Muscle layer of duodenum (tissue), 2 donors: ENCODE data around the gene CLPX.
A peak's percentile ranks its signal among the peaks of the same experiment; 100 is the strongest.
"Not testable (repeated sequence)": the region's sequence is repeated elsewhere in the genome, so short reads cannot be mapped to it uniquely, and the experiment has no call there.

Experiments
- H3K27ac ChIP-seq: one replicate; pipeline ENCODE4 v1.7.0; 2013; ENCODE audit warnings: mild to moderate bottlenecking, low read length
- H3K27me3 ChIP-seq: one replicate; pipeline ENCODE4 v1.7.0; 2013; ENCODE audit warnings: low read depth, mild to moderate bottlenecking, control low read depth, low read length
- H3K36me3 ChIP-seq, 2 donors: one replicate each; pipeline ENCODE4 v1.7.0; 2013; ENCODE audit warnings: low read length in 2 of 2, control low read depth in 1 of 2, mild to moderate bottlenecking in 1 of 2; ENCODE audit not compliant: insufficient read depth in 2 of 2, control insufficient read depth in 1 of 2
- H3K4me1 ChIP-seq, 2 donors: one replicate each; pipeline ENCODE4 v1.7.0; 2013; ENCODE audit warnings: low read length in 2 of 2, mild to moderate bottlenecking in 2 of 2, control low read depth in 1 of 2, moderate library complexity in 1 of 2; ENCODE audit not compliant: insufficient read depth in 2 of 2, control insufficient read depth in 1 of 2
- H3K4me3 ChIP-seq, 2 donors: one replicate each; pipeline ENCODE4 v1.7.0; 2013; ENCODE audit warnings: low read length in 2 of 2, low read depth in 1 of 2, mild to moderate bottlenecking in 1 of 2
- H3K9me3 ChIP-seq, 2 donors: one replicate each; pipeline ENCODE4 v1.7.0; 2013; ENCODE audit warnings: low read length in 2 of 2, control low read depth in 1 of 2, mild to moderate bottlenecking in 1 of 2; ENCODE audit not compliant: control insufficient read depth in 1 of 2
- donor health status: healthy.

Gene CLPX

DNA sequence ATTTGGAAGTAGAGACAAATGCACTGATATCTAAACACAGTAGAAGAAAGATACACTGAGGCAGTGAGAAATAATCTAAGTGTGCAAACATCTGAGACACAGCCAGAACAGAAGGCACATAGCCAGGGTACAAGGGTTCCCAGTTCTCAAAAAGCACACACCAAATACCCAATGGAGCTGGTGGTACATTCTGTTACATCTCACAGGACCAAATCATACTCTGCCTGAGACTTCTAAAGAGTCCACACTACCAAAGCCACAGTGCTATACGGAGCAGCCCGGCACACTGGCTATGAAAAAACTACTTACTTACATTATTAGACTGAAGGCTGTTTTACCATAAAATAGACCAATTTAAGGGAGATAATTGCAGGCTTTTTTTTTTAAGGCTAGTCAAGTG is 19.3 kb downstream of the CLPX start:
- H3K27me3 ChIP-seq: no peaks in the 10 kb centered on the region
- H3K9me3 ChIP-seq: no peaks in the 10 kb centered on the region
- no peaks in the 10 kb centered on the region for H3K4me1 ChIP-seq
- no peak overlapping the region for H3K4me3 ChIP-seq
- no peak overlapping the region for H3K27ac ChIP-seq
- H3K36me3 ChIP-seq: peaks cover 8 to 15% of the 10 kb centered on the region in 2 donors

DNA sequence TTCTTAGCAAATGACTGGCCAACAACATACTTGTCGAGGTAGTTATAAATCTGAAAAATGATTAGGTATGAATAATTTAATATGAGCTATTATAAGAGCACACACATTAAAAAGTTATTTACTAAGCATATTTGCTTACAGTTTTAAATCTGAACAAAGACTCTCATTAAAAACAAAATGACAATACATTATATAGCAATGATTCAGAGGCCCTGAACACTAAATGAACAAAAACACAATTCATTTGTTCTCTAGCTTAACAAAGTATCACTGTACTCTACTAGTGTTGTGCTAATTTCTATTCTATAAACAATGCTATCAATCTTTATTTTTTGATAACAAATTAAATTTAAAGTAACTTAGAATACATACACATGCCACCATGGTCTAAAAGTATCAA is 21.0 kb downstream of the CLPX start:
- H3K27me3 ChIP-seq: no peaks in the 10 kb centered on the region
- H3K36me3 ChIP-seq: peaks cover 8 to 19% of the 10 kb centered on the region in 2 donors
- H3K4me3 ChIP-seq: no peak overlapping the region
- H3K4me1 ChIP-seq: no peaks in the 10 kb centered on the region
- H3K9me3 ChIP-seq: no peaks in the 10 kb centered on the region
- no peak overlapping the region for H3K27ac ChIP-seq

- Histone ChIP-seq H3K4me1 (no peaks in the 10 kb centered on the region), H3K27ac (no peak overlapping the region), H3K9me3 (no peaks in the 10 kb centered on the region), H3K36me3 (peaks cover 14 to 30% of the 10 kb centered on the region in 2 donors), H3K4me3 (no peak overlapping the region), H3K27me3 (no peaks in the 10 kb centered on the region)
Observed at GRCh38 chr15:65163041-65163440, 22.1 kb downstream of the CLPX start.

DNA sequence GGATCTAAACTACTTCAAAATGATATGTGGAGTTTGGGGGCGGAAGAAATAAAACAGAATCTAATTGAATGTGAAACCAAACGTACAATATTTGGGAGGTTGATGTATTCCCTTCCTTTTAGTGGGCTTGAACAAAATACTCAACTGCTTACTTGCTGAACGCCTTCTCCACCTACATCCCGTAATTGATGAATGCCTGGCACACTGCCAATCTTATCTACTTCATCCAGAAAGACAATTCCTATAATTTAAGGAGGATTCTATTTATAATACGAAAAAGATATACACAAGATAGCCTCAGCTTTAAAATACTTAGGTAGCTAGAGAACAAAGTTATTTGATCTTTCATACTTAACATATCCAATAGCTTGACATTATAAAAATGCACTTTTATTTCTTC is 28.4 kb downstream of the CLPX start:
- peaks cover 55 to 58% of the 10 kb centered on the region in 2 donors for H3K36me3 ChIP-seq

GRCh38 chr15:65154720-65155119 is 30.4 kb downstream of the CLPX start:
- Histone ChIP-seq H3K4me1 (no peaks in the 10 kb centered on the region), H3K9me3 (no peaks in the 10 kb centered on the region), H3K36me3 (peaks cover 56 to 71% of the 10 kb centered on the region in 2 donors), H3K27ac (no peak overlapping the region), H3K4me3 (no peak overlapping the region), H3K27me3 (no peaks in the 10 kb centered on the region)

More for the DNA sequence above, 28.4 kb downstream of the CLPX start:
- Histone ChIP-seq H3K9me3 (no peaks in the 10 kb centered on the region), H3K27me3 (no peaks in the 10 kb centered on the region), H3K4me1 (no peaks in the 10 kb centered on the region), H3K4me3 (no peak overlapping the region), H3K27ac (no peak overlapping the region)

GRCh38 chr15:65147902-65148301 is 37.2 kb downstream of the CLPX start:
- Histone ChIP-seq H3K36me3 (peaks cover 19 to 33% of the 10 kb centered on the region in 2 donors), H3K27ac (no peak overlapping the region), H3K4me3 (no peak overlapping the region), H3K9me3 (no peaks in the 10 kb centered on the region), H3K4me1 (no peaks in the 10 kb centered on the region), H3K27me3 (no peaks in the 10 kb centered on the region)

- no peaks in the 10 kb centered on the region for H3K9me3 ChIP-seq
- H3K27ac ChIP-seq: no peak overlapping the region
- no peaks in the 10 kb centered on the region for H3K4me1 ChIP-seq
- no peak overlapping the region for H3K4me3 ChIP-seq
- peaks cover 19 to 30% of the 10 kb centered on the region in 2 donors for H3K36me3 ChIP-seq
- H3K27me3 ChIP-seq: no peaks in the 10 kb centered on the region
Observed at GRCh38 chr15:65146438-65146837, 38.7 kb downstream of the CLPX start.

DNA sequence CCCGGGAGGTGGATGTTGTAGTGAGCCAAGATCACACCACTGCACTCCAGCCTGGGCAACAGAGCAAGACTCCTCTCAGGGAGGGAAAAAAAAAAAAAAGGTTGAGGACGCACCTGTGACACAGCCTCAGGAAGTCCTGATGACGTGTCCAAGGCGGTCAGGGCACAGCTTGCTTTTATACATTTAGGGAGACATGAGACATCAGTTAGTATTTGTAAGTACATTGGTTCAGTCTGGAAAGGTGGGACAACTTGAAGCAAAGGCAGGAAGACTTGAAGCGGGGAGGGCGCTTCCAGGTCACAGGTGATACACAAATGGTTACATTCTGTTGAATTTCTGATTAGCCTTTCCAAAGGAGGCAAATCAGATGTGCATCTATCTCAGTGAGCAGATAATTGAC is 46.5 kb downstream of the CLPX start:
- H3K27ac ChIP-seq, H3K27me3 ChIP-seq, H3K4me3 ChIP-seq, H3K9me3 ChIP-seq, H3K4me1 ChIP-seq, H3K36me3 ChIP-seq: not testable (repeated sequence)

DNA sequence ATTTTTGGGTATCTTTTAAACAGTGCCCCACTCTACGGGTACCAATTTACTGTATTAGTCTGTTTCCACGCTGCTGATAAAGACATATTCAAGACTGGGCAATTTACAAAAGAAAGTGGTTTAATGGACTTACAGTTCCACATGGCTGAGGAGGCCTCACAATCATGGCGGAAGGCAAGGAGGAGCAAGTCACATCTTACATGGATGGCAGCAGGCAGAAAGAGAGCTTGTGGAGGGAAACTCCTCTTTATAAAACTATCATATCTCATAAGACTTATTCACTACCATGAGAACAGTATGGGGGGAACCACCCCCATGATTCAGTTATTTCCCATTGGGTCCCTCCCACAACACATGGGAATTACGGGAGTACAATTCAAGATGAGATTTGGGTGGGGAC is 47.2 kb downstream of the CLPX start:
- not testable (repeated sequence) for H3K9me3 ChIP-seq, H3K36me3 ChIP-seq, H3K27ac ChIP-seq, H3K27me3 ChIP-seq, H3K4me3 ChIP-seq, H3K4me1 ChIP-seq

DNA sequence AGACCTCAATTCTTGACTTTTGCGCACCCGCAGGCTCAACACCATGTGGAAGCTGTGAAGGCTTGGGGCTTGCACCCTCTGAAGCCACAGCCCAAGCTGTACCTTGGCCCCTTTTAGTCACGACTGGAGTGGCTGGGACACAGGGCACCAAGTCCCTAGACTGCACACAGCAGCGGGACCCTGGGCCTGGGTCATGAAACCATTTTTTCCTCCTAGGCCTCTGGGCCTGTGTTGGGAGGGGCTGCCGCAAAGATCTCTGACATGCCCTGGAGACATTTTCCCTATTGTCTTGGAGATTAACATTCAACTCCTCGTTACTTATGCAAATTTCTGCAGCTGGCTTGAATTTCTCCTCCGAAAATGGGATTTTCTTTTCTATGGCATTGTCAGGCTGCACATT is 48.1 kb downstream of the CLPX start:
- H3K36me3 ChIP-seq, H3K27me3 ChIP-seq, H3K27ac ChIP-seq, H3K9me3 ChIP-seq, H3K4me3 ChIP-seq: not testable (repeated sequence)
- H3K4me1 ChIP-seq: peaks cover 3 to 13% of the 10 kb centered on the region in 2 donors

DNA sequence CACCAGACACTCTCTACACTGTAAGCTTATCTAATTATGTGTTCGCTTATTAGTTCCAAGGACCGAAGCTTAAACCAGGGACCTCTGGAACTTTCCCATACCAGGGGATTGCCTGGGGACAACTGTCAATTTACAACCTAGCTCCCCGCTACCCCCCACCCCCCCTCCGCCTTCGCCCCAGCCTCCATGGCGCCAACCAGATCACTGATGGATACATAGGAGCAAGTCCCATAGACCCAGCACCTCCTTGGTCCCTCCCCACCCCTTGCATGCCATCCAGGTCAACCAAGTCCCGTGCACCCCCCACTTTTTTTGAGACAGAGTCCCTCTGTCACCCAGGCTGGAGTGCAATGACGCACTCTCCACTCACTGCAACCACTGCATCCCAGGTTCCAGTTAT is 50.6 kb downstream of the CLPX start:
- Histone ChIP-seq H3K4me3 (peak overlapping the region in 1 of 2 donors; percentile 87), H3K36me3 (peaks cover 0 to 6% of the 10 kb centered on the region in 2 donors), H3K27me3 (no peaks in the 10 kb centered on the region), H3K9me3 (no peaks in the 10 kb centered on the region), H3K4me1 (peaks cover 5 to 27% of the 10 kb centered on the region in 2 donors), H3K27ac (no peak overlapping the region)

- Histone ChIP-seq H3K27ac (peak within 1 kb of the TSS; percentile 91), H3K27me3 (no peaks in the 10 kb centered on the region), H3K9me3 (no peaks in the 10 kb centered on the region), H3K36me3 (peaks cover 8 to 15% of the 10 kb centered on the region in 2 donors), H3K4me1 (peaks cover 5 to 27% of the 10 kb centered on the region in 2 donors), H3K4me3 (peak within 1 kb of the TSS; percentile 87 to 98)
Observed at GRCh38 chr15:65133548-65134200, 51.5 kb downstream of the CLPX start, which contains the start of gene PDCD7. PDCD7 (minus strand) TSS chr15:65133808; CDS start chr15:65133781, 27 bp downstream.
